GM21360 (cell line): ENCODE measurements around the gene CCPG1.

Source experiments
- ATAC-seq: cut with Tn5 transposase; IDR thresholded peaks from one replicate; pipeline ENCODE4 v1.9.1; 2021; ENCODE audit warnings: mild to moderate bottlenecking, moderate library complexity; ENCODE audit not compliant: unreplicated experiment

The CCPG1 gene

DNA sequence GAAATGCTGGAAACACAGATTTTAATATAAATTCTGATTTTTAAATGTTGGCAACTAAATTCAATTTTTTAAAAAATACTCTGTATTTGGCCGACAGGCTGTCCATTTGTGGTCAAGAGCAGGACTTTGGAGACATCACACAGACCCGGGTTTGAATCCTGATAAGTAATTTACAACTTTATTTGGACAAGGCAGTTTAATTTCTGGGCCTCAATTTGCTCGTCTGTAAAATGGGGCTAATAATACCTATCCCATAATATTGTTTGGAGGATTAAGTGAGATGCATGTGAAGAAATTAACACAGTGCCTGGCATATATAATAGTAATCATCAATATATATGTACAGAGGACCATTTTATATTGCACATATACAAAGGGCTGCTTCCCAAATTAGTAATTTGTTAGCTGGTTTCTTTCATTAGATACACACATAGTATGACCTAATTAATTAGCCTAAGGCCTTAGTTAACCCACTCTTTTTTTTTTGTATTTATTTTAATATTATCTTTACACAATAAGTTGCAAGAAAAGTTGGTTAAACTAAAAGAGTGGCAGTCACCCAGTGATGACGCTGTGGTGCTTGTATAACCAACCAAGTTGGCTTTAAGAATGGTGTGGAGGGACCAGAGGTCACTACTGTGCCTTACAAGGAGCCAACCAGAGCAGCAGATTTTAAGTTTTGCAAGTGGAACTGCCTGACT lies 88.5 kb downstream of the CCPG1 start:
- ATAC-seq = peak; percentile 53

DNA sequence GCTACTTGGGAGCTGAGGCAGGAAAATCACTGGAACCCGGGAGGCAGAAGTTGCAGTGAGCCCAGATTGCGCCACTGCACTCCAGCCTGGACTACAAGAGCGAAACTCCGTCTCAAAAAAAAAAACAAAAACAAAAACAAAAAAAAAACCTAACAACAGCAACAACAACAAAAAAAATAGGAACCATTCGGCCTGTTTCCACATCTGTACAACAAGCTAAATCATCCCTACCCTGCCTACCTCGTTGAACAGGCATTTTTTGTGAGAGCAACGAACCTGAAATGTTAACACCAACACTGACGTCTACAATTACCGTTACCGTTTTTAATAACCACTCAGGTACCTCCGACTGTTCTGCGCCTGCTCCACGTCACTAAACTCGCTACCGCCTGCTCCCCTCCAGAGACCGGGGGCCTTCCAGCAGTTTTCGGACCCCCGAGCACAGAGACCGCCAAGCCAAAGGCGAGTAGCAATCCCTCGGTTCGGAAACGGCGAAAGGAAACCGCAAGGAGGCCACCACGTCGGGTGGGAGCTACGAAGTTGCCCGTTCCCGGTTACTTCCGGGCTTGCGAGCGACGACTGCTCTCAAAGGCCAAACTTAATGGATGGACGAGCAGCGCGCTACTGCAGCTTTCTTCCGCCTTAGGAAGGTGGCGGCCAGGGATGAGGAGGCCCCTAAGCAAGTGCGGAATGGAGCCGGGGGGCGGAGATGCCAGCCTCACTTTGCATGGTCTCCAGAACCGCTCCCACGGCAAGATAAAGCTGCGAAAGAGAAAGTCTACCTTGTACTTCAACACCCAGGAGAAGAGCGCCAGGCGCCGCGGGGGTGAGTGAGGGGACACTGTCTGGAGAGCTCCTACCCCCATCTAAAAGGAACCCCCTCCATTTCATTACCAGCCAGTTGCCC lies 89.3 kb downstream of the CCPG1 start, which contains the start of the genes PIGB and PIGBOS1:
Gene PIGB, plus strand, starts transcription at position 635 of the 907 bp plus-strand sequence. Its CDS starts 29 bp downstream, at position 664.
Gene PIGBOS1, minus strand, starts transcription at position 536 of the 907 bp plus-strand sequence. CDS start 1,331 bp downstream, outside the sequence.
- peak; percentile 73 for ATAC-seq
